HuH-7.5 (cell line): ENCODE results near the gene FOXI3.
A peak's percentile ranks its signal among the peaks of the same experiment; 100 is the strongest.

Experiments
- DNase-seq: peaks from one replicate; pipeline ENCODE4 v3.0.0; 2011; ENCODE audit warnings: low spot score

The FOXI3 gene

GRCh38 chr2:88452565-88452905, at the start of gene FOXI3:
Gene FOXI3 (minus strand): TSS chr2:88452693. CDS start chr2:88452535, 158 bp downstream.
- peak; percentile 23 for DNase-seq

DNA sequence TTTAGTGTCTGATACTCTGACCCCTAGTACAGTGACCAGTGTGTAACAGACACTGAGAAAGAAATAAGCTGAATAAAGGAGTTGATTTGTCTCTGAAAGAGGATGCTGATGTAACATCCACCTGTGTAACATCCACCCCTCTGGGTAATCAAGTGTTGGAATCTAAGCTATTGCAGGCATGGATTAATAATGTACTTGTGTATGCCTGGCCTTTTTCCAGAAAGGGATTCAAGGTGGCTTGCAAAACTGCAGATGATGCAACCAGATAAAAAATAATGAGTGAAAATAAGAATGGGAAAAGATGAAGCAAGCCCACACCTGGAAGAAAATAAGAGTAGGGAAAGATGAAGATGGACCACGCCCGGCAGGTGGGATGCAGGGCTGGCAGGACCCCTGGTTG, 48.2 kb upstream of the FOXI3 start:
- DNase-seq = no peak

- no peak for DNase-seq
Measured at GRCh38 chr2:88499204-88499603, 46.7 kb upstream of the FOXI3 start.

- DNase-seq = no peak
Measured at GRCh38 chr2:88493481-88493880, 41.0 kb upstream of the FOXI3 start.

DNA sequence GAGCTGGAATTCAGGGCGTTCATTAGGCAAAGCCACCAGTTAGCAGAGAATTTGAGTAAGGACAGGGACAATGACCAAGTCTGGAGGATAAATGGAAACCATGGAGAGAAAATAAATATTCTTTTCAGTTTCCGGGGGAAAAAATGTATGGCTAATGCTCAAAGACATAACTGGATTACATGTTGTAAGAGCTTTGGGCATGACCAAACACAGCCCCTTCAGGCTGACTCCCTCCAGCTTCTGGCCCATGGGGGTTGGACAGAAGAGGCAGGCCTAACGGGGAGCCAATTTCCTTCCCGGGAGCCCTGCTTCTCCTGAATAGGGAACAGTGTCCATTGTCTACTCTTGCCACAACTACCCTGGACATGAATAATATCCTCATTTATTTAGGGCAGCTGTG, 39.5 kb upstream of the FOXI3 start:
- DNase-seq = no peak

DNA sequence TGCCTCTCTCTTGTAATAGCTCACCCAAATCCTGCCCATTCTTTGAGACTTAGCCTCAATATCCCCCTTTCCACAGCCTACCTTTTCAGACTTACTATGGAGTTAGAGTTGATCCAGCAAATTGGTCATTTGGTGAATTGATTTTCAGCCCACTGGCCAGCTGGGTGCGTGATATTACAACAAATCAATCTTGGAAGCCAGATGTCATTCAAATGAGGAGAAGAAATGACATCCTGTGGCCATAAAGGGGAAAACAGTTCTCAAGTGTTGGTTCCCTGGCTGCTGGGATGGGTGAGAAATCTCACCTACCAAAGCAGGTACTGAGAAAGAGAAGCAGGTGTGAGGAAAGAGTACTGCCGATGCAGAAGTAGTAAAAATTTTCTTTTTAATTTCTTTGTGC, 36.7 kb upstream of the FOXI3 start:
- no peak for DNase-seq

DNA sequence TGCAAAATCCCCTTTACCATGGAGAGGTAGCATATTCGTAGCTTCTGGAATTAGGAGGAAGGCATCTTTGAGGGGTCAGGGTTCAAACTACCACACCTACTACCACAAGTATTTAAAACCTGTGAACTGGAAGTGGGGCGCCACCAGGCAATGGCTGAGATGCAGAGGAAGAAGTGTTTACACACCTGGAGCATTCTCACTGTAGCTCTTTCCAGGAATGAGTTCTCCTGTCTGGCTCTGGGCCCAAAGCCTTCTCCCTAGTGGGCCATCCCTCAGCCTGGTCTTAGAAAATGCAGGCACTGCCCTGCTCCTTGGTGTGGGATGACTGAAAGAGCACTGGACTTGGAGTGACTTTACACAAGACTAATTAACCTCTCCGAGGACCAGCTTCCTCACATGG, 30.7 kb upstream of the FOXI3 start:
- DNase-seq = no peak

GRCh38 chr2:88481691-88482336, 29.3 kb upstream of the FOXI3 start:
- DNase-seq = no peak

DNA sequence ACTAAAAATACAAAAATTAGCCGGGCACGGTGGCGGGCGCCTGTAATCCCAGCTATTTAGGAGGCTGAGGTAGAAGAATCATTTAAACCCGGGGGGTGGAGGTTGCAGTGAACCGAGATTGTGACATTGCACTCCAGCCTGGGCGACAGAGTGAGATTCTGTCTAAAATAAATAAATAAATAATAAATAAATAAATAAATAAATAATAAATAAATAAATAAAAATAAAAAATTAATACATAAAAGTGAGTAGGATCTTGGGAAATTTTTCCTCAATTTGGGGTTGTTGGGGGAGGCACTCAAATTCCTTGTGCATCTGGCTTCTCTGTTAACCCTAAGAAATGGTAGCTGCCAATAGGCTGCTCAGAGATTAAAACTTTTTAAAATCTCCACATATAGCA, 20.3 kb upstream of the FOXI3 start:
- no peak for DNase-seq

- no peak for DNase-seq
Measured at GRCh38 chr2:88471083-88471942, 18.8 kb upstream of the FOXI3 start.

- no peak for DNase-seq
Measured at GRCh38 chr2:88469202-88470114, 17.0 kb upstream of the FOXI3 start.

- no peak for DNase-seq
Measured at GRCh38 chr2:88464153-88464552, 11.7 kb upstream of the FOXI3 start.

GRCh38 chr2:88458633-88459032, 6.1 kb upstream of the FOXI3 start:
- DNase-seq = no peak

GRCh38 chr2:88452980-88453582, 588 bp upstream of the FOXI3 start:
- DNase-seq = no peak

DNA sequence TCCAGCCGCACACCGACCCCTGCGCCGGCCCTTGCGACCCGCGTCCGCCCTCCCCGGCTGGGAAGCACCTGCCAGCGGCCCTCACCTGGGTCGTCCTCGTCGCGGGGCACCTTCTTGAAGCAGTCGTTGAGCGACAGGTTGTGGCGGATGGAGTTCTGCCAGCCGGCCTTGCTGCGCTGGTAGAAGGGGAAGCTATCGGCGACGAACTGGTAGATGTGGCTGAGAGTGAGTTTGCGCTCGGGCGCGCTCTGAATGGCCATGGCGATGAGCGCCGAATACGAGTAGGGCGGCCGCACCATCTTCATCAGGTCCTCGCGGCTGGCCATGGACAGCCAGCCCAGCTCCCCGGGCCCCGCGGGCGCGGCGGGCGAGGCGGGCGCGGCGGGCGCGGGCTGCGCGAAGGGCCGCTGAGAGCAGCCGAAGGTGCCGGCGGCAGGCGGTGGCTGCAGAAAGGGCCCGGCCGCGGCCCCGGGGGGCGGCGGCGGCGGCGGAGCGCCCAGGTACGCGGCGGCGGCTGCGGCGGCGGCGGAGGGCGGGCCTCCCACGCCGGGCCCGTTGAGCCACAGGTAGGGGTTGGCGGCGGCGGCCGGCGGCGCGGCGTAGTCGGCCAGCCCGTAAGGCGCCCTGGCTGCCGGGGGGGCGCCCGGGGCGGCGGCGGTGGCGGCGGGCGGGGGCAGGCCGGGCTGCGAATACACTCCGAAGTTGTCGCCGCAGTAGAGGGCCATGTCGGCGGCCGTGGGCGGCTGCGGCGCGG, 505 bp downstream of the FOXI3 start:
- no peak for DNase-seq

- no peak for DNase-seq
Measured at GRCh38 chr2:88450925-88451810, 1.3 kb downstream of the FOXI3 start.

DNA sequence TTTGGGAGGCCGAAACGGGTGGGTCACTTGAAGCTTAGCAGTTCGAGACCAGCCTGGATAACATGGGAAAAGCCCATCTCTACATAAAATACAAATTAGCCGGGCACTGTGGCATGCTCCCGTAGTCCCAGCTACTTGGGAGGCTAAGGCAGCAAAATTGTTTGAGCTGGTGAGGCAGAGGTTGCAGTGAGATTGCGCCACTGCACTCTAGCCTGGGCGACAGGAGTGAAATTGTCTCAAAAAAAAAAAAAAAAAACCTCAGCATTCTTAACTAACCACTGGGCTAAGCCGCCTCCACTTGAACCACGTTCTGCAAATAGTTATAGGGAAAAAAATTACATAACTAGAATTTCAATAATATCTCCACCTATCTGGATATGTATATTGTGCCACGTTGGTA, 2.3 kb downstream of the FOXI3 start:
- DNase-seq = no peak

GRCh38 chr2:88448248-88448647, 4.2 kb downstream of the FOXI3 start:
- no peak for DNase-seq

GRCh38 chr2:88443353-88443938, 9.0 kb downstream of the FOXI3 start:
- no peak for DNase-seq

DNA sequence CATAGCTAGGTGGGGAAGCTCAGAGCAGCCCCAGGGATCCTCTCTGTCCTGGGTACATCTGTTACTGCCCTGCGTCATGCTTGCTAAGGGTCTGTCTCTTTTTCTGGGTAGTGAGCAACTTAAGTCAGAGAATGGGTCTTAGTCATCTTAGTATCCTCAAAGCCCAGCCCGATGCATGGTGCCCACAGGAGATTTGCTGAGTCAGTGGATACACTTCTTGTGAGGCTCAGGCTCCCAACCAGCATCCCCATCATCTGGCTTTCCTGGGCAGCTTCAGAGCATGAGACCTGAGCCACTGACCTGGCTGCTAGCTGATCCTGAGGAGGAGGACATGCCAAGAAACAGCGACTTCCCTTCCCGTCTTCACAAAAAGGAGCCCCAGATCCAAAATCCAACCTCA, 10.0 kb downstream of the FOXI3 start:
- DNase-seq = no peak
